Measurements from ENCODE around the gene LPP.

GRCh38 chr3:188476935-188477334, 323.0 kb downstream of the LPP start:
- TF ChIP-seq CTCF (IDR thresholded peaks at IDR 0.05) (no peak), ZFX (IDR thresholded peaks at IDR 0.05; ENCODE audit: borderline replicate concordance) (no peak)

All from 22Rv1 (cell line).